GM21360 (cell line): ENCODE measurements around the gene LECT2.
A peak's percentile ranks its signal among the peaks of the same experiment; 100 is the strongest.

Source experiments
- ATAC-seq: cut with Tn5 transposase; IDR thresholded peaks from one replicate; pipeline ENCODE4 v1.9.1; 2021; ENCODE audit warnings: mild to moderate bottlenecking, moderate library complexity; ENCODE audit not compliant: unreplicated experiment

Gene LECT2

DNA sequence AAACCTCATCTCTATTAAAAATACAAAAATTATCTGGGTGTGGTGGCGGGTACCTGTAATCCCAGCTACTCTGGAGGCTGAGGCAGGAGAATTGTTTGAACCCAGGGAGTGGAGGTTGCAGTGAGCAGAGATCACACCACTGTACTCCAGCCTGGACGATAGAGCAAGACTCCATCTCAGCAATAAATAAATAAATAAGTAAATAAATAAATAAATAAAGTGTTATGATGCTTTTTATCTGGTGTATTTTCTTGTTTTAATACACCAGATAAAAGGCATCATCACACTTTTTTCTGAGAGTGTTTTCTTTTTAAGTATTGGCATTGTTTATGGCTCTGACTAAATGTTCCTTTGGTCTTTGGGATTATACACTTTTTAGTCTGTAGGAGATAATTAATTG lies 24.2 kb upstream of the LECT2 start:
- no peak for ATAC-seq

DNA sequence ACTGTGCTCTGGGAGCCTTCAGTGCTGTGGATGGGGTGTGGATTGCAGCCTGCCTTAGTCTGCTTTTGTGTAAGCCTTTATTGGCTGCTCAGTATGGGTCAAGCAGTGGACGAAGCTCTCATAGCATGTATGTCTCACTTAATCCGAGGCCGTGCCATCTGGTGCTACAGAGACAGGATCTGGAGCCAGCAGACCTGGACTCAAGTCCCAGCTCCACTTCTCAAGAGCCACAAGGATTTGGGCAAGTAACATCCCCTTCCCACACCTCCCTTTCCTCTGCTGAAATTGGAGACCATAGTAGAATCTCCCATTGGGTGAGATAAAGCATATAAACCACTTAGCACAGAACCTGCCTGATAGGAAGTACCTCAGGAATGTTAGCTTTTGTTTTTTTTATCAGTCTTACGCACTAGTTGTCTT lies 23.4 kb upstream of the LECT2 start:
- ATAC-seq: no peak

DNA sequence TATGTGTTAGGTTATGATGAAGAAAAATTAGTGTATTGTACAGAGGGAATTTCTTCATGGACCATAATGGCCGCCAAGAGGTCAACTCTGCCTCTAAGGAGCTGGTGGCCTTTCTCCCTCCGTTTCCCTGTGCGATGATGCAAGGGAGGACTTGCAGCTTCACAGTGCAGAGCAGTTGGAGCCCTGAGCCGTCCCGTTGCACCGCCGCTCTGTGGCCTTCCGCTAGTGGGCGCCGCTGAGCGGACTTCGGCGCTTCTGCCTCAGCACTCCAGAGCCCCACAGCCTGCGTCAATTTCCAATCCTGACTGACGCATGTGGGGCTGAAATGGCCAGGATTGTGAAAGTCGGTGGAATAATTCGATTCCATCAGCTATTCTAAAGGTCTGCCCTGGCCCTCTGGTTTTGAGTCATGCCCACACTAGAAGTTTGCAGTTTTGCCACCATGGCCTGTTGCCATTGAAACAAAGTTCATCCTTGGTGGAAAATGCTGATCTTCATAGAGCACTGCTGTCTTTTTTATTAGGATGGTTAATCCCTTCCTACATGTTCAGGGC lies 22.7 kb upstream of the LECT2 start:
- peak; percentile 71 for ATAC-seq

DNA sequence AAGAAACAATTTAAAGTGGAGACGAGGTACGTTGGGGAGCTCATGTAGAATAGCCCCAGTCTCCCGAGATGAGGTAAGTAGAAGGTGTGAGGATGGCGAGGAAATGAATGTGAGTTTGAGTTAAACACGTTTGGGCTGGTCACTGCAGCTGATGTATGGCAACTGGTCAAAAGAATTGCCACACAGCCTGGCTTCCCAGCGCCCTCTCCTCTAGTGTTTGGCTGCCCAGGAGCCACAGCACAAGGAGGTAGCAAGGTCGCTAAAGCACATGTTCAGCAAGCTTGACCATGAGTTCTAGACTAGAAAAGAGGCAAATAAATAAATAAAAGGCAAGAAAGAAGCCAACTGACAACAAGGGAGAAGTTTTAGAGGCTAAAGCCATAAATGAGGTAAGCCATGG lies 21.4 kb upstream of the LECT2 start:
- ATAC-seq: no peak

DNA sequence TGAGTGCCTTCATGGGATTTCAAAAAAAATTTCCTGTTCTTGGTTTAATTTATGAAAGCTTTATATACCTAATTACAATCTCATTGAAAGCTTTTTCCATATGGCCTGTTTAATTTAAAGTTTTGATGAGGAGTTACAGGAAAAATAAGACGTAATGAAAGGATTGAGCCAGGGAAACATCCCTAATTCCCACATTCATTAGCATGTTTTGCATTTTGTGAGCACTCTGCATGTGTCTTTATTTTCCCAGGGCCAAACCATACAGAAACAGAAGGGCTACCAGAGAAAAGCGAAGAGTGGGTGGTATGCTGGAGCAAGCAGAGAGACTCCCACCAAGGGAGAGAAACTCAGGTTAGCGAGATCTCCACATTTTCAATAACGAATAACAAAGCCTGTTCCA lies 20.3 kb upstream of the LECT2 start:
- ATAC-seq: no peak

DNA sequence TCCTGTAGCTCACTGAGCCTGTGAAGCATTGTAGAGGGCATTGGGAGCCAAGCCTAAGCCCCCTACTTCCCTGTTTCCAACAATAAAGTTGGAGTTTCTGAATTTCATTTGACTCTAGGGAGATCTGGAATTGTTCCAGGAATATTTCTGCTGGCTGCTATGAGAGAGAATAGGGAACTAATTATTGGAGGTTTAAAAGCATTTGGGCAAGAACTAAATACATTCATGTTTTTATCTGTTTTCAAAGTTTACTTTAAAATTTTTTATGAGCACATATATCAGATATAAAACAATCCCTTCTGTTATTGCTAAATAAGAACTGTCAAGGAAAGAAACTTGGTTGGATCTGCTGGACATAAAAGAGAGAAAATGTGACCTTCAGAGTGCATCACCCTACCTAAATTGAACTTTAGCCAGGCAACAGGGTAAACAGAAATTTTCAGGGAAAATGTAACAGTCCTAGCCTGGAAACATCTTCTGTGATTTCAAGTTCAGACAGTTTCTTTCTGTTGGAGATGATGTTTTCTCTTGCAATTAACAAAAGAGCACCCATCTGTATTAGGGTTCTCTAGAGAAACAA lies 19.3 kb upstream of the LECT2 start:
- no peak for ATAC-seq

DNA sequence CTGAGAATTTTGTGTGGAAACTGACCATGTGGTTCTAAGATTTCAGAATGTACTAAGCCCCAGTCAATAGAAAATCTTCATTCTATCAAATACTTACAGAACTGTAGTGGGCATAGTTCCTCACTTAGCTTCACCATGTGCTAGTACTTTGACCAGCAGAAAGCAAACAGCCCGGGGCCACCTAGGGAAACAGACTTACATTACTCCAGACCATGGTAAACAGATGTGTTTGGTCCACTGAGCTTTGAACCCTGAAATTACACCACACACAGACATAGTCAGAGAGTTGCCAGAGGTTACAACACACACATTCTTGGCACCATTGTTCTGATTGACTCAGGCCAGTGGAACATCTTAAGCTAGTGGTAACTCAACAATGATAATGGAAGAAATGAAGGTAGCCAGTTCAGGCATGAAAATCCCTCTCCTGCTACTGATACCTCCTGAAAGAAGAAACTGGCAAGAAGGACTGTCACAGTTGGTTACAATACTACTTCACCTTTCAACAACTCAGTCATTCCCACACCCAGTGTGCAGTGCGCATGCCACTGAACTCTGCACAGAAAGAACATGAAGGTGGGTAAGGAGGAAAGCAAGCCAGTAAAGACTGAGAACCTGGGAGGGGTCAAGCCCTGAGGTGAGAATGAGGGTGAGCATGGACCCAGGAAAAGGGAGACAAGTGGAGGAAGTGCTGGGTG lies 18.7 kb upstream of the LECT2 start:
- ATAC-seq: no peak

DNA sequence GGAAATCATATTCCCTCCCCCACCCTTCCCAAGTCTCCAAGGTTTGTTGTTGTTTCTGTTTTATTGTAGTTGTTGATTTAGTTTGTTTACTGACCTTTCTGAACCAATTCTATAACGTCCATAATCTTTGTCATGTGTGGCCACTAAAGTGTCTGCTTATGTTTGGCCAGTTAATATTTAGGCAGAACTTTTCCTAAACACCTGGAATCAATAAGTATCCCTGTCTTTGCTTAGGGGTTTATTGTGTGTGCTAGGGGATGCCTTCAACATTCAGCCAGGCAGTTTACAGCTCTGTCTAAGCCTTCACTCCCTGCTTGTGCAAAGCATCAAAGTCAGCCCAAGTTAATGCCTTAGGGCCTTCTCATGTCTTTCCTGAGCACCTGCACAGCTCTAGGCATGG lies 16.9 kb upstream of the LECT2 start:
- ATAC-seq: no peak

DNA sequence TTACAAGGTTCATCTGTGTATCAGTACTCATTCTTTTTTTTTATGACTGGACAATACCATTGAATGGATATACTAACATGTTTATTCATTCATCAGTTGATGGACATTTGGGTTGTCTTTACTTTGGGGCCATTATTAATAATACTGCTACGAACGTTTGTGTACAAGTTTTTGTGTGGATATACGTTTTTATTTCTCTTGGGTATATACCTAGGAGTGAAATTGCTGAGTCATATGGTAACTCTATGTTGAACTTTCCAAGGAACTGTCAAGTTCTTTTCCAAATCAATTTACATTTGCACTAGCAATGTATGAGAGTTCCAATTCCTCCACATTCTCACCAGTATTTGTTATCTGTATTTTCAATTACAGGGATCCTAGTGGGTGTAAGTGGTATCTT lies 12.0 kb upstream of the LECT2 start:
- ATAC-seq: no peak

DNA sequence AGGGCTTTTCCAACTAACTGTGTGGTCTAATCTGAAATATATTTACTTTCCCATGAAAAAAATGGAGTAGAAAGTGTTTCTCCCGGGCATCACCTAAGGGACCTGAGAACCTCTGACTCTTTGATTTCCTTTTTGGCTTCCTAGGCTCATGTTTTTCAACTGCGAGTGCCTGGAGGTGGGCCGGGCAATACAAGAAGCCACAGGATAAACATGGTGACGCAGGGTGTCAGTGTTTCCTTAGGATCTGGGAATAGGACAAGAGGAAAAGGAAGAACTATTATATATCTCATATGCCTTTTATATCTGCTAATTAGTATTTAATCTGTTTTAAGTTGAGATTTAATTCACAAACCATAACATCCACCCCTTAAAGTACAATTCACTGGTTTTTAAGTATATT lies 11.4 kb upstream of the LECT2 start:
- ATAC-seq: no peak

DNA sequence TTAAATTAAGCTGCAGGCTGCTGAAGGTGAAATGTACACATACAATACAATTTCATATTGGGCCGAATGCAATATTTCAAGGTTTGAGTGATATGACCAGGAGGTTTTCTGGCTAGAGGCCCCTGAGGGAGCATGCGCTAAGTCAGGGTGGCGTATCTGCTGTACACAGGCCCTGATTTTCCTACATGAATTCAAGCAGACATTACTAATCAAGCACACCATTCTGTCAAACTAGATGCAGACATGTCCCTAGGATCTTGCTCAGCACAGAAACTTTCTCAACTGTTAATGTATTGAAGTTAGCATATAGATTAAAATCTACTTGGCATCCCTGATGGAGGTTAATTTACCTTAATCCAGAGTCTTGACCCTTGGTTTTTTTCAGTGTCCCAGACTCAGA lies 10.7 kb upstream of the LECT2 start:
- ATAC-seq: no peak

DNA sequence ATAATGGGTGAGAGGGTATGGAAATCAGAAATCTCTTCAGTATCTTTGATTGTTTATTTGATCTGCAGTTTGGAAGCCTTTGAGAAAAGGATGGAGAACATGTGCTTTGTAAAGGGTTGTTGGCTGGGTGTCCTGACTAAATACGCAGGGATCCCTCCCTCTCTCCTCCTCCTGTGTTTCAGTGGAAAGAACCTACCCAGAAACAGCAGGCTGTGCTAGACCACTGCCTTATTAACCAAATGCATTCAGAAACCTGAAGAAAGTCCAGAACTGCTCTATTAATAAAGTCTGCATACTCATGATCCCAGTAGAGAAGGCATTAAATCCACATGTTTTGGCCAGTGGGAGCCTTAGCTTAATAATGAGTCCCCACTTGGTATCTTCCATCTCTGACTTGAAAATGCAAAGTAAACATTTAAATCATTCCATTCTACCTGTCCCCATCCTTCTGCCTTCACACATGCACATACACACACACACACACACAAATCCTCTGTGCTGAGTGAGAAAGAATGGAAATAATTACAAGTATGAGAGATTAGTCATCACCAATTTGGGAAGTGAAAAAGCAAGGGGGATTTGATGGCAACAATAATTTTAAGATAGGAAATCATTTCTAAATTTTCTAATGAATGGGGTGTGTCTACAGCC lies 10.0 kb upstream of the LECT2 start:
- ATAC-seq: no peak

DNA sequence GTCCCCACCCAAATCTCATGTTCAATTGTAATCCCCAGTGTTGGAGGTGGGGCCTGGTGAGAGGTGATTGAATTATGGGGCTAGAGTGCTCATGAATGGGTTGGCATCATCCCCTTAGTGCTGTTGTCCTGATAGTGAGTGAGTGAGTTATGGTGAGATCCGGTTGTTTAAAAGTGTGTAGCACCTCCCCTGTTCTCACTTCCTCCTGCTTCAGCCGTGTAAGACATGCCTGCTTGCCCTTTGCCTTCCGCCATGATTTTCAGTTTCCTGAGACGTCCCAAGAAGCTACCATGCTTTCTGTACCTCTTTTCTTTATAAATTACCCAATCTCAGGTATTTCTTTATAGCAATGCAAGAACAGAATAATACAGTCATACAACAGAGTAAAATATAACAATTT lies 742 bp upstream of the LECT2 start:
- no peak for ATAC-seq

DNA sequence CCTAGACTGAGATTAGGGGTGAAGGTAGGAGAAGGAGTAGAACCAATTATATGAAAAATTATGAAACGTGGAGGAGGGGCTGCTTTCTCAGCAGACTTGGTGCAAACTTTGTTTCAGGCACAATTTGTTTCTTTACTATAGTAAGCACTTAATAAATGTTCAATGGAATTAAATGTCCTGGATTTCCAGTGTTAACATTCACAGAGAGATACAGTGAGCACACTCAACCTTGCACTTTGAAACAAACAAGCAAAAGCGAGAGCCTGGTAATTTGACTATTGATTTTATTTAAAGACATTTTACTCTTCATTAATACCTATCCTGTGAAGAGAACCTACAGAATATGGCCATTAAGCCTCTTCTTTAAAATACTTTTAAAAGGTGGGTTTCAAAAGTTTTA lies 933 bp downstream of the LECT2 start:
- no peak for ATAC-seq

DNA sequence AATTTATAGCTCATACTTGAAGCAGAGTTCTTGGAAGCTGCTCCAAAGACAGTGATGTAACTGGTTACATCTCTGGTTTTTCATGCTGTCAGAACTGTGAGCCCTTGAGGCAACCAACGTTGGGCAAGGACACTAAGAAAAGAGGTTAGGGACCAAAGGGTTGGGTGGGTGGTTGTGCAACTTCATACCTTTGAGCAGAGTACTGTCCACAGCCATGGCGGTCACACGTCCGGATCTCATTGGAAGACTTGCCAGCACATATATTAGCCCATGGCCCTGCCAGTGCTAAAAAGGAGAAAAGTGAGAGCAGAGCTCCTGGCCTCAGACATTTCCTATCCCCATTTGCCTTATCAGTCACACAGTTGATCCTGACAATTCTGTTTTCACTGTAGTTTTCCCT lies 2.1 kb downstream of the LECT2 start:
- no peak for ATAC-seq

DNA sequence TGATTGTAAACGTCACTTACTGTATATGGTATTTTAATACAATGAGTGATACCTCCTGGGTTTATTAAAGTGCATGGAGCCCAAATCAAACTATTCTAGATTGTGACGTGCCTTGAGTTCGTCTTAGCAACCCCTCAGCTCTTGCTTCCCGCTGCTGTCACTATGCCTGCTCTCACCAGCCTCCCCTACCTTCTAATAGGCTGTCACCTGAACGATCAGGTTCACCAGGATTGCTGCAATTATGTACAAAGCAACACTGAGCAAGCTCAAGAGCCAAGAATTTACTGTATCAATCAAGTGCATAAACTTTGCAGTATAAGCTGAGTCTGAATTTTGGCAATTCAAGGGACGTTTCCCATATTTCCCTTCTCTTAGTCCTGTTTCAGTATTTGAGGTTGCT lies 3.0 kb downstream of the LECT2 start:
- ATAC-seq: no peak

DNA sequence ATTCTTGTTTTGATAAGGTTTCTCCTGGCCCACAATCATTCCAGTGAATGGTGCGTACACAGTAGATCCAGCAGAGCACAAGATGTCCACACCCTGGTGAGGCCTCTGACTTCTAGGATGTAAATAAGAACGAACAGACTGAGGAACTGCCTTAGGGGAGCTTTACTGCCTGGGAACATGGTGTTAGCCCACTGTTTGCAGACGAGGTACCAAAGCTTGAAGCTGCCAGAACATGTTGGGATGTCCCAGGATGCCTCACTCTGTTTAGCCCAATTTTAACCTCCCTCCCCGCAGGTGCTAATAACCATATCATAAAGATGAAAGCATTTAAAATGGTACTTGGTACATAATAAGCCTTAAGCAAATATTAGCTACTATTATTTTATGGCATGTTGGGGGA lies 3.5 kb downstream of the LECT2 start:
- ATAC-seq: no peak

DNA sequence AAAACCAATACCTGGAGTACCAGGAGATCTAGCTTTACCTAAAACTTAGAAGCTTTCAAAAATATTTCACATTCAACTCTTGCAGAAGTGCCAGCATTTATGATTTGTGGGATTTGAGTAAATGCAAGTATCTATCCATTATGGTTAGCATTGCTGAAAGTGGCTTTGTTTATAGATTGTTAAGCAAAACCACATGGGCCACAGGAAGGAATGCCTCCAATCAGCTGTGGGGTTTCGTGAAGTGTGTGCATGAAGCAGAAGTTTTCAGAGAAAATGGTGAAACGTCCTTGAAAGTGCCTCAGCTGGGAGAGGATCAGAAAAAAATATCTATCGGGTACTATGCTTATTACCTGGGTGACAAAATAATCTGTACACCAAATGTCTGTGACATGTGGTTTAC lies 4.2 kb downstream of the LECT2 start:
- no peak for ATAC-seq

DNA sequence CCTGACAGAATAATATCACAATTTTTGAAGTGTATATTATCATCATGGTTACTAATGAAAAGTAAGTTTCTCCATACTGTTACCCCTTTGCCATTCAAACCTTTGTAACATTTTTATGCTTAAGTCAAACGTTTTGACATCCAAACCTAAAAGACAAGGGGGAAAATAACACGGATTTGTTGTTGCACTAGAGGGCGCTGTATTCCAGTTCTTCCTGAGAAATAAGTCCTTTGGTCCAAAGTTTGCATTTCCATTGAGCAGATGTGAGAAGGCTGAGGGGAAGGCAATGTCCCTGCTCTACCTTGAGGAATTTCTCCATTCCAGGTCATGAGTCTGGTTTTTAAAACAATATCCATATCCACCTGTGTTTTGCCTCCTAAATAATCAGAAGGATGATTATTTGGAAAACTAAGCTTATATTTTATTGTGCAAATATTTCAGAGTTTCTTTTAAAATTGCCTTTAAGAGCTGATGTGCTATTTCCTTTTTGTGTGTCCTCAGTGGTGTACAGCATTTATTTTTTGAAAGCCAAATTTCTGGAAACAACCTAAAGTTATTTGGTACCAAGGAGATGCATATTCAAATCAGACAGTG lies 9.7 kb downstream of the LECT2 start:
- no peak for ATAC-seq

DNA sequence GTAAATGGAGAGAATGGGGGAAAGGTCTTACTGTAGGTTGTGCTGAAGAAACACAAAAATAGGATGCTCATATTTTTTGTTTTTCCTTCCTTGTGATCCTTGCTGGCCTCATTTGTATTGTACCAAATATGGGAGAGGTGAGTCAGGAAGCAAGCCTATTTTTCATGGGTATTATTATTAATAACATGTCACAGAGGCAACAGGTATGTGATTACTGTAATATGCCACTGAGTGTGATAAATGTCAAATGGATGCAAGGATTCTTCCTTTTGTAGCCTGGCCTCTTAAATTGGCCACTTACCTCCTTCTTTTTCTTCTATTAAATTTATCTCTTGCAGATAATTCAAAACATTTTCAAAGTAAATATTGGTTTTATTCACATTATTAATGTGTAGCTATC lies 10.2 kb downstream of the LECT2 start:
- no peak for ATAC-seq

DNA sequence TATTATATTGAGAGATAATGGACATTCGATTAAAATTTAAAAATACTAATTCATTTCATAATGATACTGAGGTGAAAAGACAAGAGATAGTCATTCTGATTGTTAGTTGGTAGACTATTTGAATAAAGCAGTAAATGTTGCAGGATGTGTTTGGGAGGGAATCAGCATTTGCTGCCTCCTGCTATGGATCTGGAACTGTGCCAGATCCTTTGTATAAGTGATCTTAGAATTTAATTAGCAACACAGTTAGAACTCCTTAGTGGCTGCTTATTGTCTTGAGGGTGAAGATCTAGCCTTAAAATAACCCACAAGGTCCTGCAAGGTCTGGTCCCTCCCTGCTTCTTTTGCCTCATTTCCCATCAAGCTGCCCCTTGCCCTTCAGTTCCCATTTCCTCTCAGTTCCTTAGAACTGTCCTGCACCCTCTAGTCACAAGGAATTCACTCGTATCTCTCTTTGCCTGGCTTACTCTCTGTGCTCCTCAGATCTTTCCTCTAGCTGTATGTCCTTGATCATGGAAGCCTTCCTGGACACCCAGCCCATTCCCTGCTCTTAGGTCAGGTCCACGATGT lies 12.5 kb downstream of the LECT2 start:
- ATAC-seq: no peak

DNA sequence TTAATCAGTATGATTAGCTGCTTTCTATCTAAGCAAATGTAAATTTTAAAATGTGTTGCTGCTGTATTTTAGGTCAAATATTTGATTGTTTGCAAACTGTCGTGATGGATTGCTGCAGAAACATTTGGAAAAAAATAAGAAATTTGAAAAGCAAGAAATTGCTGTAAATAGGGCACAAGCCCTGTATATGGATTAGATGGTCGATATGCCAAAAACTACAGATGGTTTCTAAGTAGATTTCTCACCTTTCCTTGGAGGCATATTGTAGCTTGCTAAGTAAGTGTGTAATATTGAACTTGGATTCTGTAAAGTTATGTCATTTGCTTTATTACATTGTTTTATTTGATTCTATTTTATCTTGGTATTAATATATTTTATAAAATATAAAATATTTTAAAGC lies 13.1 kb downstream of the LECT2 start:
- ATAC-seq: no peak
